H1 (cell line): ENCODE measurements around the gene GLIS2. TPM values are rescaled to one million over a fixed set of nuclear protein-coding genes. Genes with fewer than 3 reads are reported as not detected.

ENCODE experiments used
- CTCF ChIA-PET: fragments of 300-600 bp; sonication (Branson Sonifier 250); formaldehyde crosslinking; loops from one replicate; lab custom pipeline; 2021; ENCODE audit not compliant: partially characterized antibody; lab: Charles Lee
- POLR2A ChIA-PET: fragments of 300-600 bp; sonication (Branson Sonifier 250); formaldehyde crosslinking; loops from one replicate; lab custom pipeline; 2021; ENCODE audit warnings: inconsistent platforms; ENCODE audit not compliant: partially characterized antibody; lab: Charles Lee
- DNase-seq, 2 experiments: peaks; one replicate each; pipeline versions ENCODE4 v3.0.0 to v3.0.0-alpha.2; 2010 to 2022; ENCODE audit warnings: low spot score in 2 of 2, low read depth in 1 of 2, mixed read lengths in 1 of 2
- FAIRE-seq: peaks from 2 replicates; lab custom pipeline; 2011; peaks lifted over from hg19 to GRCh38; lab: Jason Lieb, UNC
- H2AFZ ChIP-seq: 2 replicates; pipeline ENCODE4 v1.8.1; 2012; ENCODE audit warnings: low read length, inconsistent platforms
- H2AK5ac ChIP-seq: 2 replicates; pipeline ENCODE4 v1.6.1; 2013; ENCODE audit warnings: low read depth, low read length
- H2BK120ac ChIP-seq: replicated peaks from 2 replicates; pipeline ENCODE3; 2013; ENCODE audit warnings: low read depth, low read length, inconsistent platforms
- H2BK12ac ChIP-seq: 2 replicates; pipeline ENCODE4 v1.6.1; 2013; ENCODE audit warnings: low read depth, low read length
- H2BK15ac ChIP-seq: 2 replicates; pipeline ENCODE4 v1.6.1; 2013; ENCODE audit warnings: low read length
- H2BK20ac ChIP-seq: 2 replicates; pipeline ENCODE4 v1.6.1; 2013; ENCODE audit warnings: low read length
- H2BK5ac ChIP-seq: 2 replicates; pipeline ENCODE4 v1.6.1; 2013; ENCODE audit warnings: low read depth, low read length
- H3K14ac ChIP-seq: 2 replicates; pipeline ENCODE4 v1.6.1; 2013; ENCODE audit warnings: inconsistent platforms; ENCODE audit not compliant: insufficient read length
- H3K18ac ChIP-seq: 2 replicates; pipeline ENCODE4 v1.6.1; 2013; ENCODE audit warnings: low read length; ENCODE audit errors: extremely low read depth
- H3K23ac ChIP-seq: 2 replicates; pipeline ENCODE4 v1.6.1; 2013; ENCODE audit warnings: inconsistent platforms; ENCODE audit not compliant: insufficient read length
- H3K23me2 ChIP-seq: 2 replicates; pipeline ENCODE4 v1.6.1; 2013; ENCODE audit warnings: low read depth, low read length
- H3K27ac ChIP-seq: 2 replicates; pipeline ENCODE4 v1.6.1; 2011; ENCODE audit warnings: low read depth, low read length, inconsistent platforms
- H3K27me3 ChIP-seq, 4 experiments: replicated peaks in 1 of 4; 1 replicate in 1 of 4; 2 replicates in 3 of 4; pipeline versions ENCODE4 v1.6.1 to v1.8.1; 2011 to 2013; ENCODE audit warnings: low read length in 3 of 4, mild to moderate bottlenecking in 3 of 4, inconsistent platforms in 2 of 4, mixed read lengths in 2 of 4, moderate library complexity in 1 of 4; ENCODE audit not compliant: control insufficient read depth in 3 of 4, insufficient read depth in 3 of 4; ENCODE audit errors: extremely low read depth in 1 of 4
- H3K36me3 ChIP-seq, 4 experiments: 2 replicates each; pipeline versions ENCODE4 v1.6.1 to v1.8.1; 2011 to 2013; ENCODE audit warnings: mild to moderate bottlenecking in 4 of 4, low read length in 3 of 4, moderate library complexity in 2 of 4, control low read depth in 1 of 4, inconsistent platforms in 1 of 4; ENCODE audit not compliant: insufficient read depth in 4 of 4, control insufficient read depth in 2 of 4
- H3K4ac ChIP-seq: replicated peaks from 2 replicates; pipeline ENCODE3; 2013; ENCODE audit warnings: low read length, low read depth, mixed read lengths, inconsistent platforms; ENCODE audit not compliant: insufficient read length
- H3K4me1 ChIP-seq, 4 experiments: replicated peaks in 1 of 4; 1 replicate in 1 of 4; 2 replicates in 3 of 4; pipeline versions ENCODE4 v1.6.1 to v1.8.1; 2011 to 2013; ENCODE audit warnings: low read length in 3 of 4, inconsistent platforms in 2 of 4, mixed read lengths in 1 of 4; ENCODE audit not compliant: insufficient read depth in 4 of 4, control insufficient read depth in 3 of 4
- H3K4me2 ChIP-seq, 2 experiments: 2 replicates each; pipeline versions ENCODE4 v1.6.1 to v1.8.1; 2011 to 2013; ENCODE audit warnings: low read depth in 2 of 2, low read length in 2 of 2, control low read depth in 1 of 2, inconsistent platforms in 1 of 2, mild to moderate bottlenecking in 1 of 2; ENCODE audit not compliant: insufficient read depth in 1 of 2
- H3K4me3 ChIP-seq, 4 experiments: fragments of 200-600, 300-600 bp in 1 of 4; sonication (generic), shearing (Covaris generic), sonication (Bioruptor Twin) in 1 of 4; 2 replicates each; pipeline versions ENCODE4 v1.5.1 to v1.8.1; 2011 to 2016; ENCODE audit warnings: low read length in 4 of 4, low read depth in 3 of 4, control low read depth in 2 of 4, inconsistent platforms in 2 of 4, mild to moderate bottlenecking in 2 of 4, mixed read lengths in 1 of 4, moderate library complexity in 1 of 4; ENCODE audit not compliant: insufficient read depth in 2 of 4; ENCODE audit errors: extremely low read depth in 1 of 4
- H3K56ac ChIP-seq: replicated peaks from 2 replicates; pipeline ENCODE3; 2013; ENCODE audit warnings: low read depth, mild to moderate bottlenecking, mixed read lengths, low read length, inconsistent platforms; ENCODE audit not compliant: insufficient read length
- H3K79me1 ChIP-seq: 2 replicates; pipeline ENCODE4 v1.6.1; 2013; ENCODE audit warnings: low read depth, low read length, control low read depth
- H3K79me2 ChIP-seq, 2 experiments: 2 replicates each; pipeline versions ENCODE4 v1.6.1 to v1.8.1; 2012 to 2013; ENCODE audit warnings: low read length in 2 of 2, mild to moderate bottlenecking in 2 of 2, inconsistent platforms in 1 of 2; ENCODE audit not compliant: insufficient read depth in 2 of 2, control insufficient read depth in 1 of 2
- H3K9ac ChIP-seq, 4 experiments: replicated peaks in 1 of 4; 1 replicate in 1 of 4; 2 replicates in 3 of 4; pipeline versions ENCODE4 v1.6.1 to v1.8.1; 2011 to 2013; ENCODE audit warnings: low read depth in 3 of 4, low read length in 3 of 4, control low read depth in 2 of 4, mild to moderate bottlenecking in 2 of 4, moderate library complexity in 2 of 4, inconsistent platforms in 1 of 4; ENCODE audit errors: extremely low read depth in 1 of 4
- H3K9me3 ChIP-seq, 2 experiments: 2 replicates each; pipeline versions ENCODE4 v1.6.1 to v1.8.1; 2012 to 2013; ENCODE audit warnings: mild to moderate bottlenecking in 2 of 2, moderate library complexity in 2 of 2, control low read depth in 1 of 2, inconsistent platforms in 1 of 2, low read depth in 1 of 2, low read length in 1 of 2, mixed read lengths in 1 of 2; ENCODE audit not compliant: insufficient read depth in 2 of 2
- H4K20me1 ChIP-seq, 2 experiments: replicated peaks in 1 of 2; 2 replicates each; pipeline versions ENCODE3 to v1.8.1; 2011 to 2013; ENCODE audit warnings: inconsistent platforms in 2 of 2, low read length in 2 of 2, mild to moderate bottlenecking in 1 of 2; ENCODE audit not compliant: insufficient read depth in 2 of 2, control insufficient read depth in 1 of 2
- H4K5ac ChIP-seq: 2 replicates; pipeline ENCODE4 v1.6.1; 2013; ENCODE audit warnings: low read length, low read depth, mixed read lengths, inconsistent platforms; ENCODE audit not compliant: insufficient read length
- H4K8ac ChIP-seq: 2 replicates; pipeline ENCODE4 v1.8.0; 2013; ENCODE audit warnings: mild to moderate bottlenecking, moderate library complexity, low read length, inconsistent platforms; ENCODE audit not compliant: insufficient read depth; ENCODE audit errors: extremely low read depth
- H4K91ac ChIP-seq: replicated peaks from 2 replicates; pipeline ENCODE3; 2013; ENCODE audit warnings: low read length, mixed read lengths, inconsistent platforms; ENCODE audit not compliant: insufficient read length
- CTBP2 ChIP-seq: IDR thresholded peaks from 2 replicates; pipeline ENCODE4 v1.7.0; 2011; ENCODE audit warnings: borderline replicate concordance, mild to moderate bottlenecking, moderate library complexity, mixed read lengths, low read length; ENCODE audit not compliant: insufficient read depth, insufficient read length
- NANOG ChIP-seq: IDR thresholded peaks from 2 replicates; pipeline ENCODE4 v1.6.1; 2011; ENCODE audit warnings: low read length, low read depth, mild to moderate bottlenecking, inconsistent platforms; ENCODE audit not compliant: insufficient read depth, poor library complexity, severe bottlenecking
- POLR2A ChIP-seq, 2 experiments: IDR thresholded peaks; 1 replicate in 1 of 2; 2 replicates in 1 of 2; pipeline ENCODE4 v1.6.1; 2011; ENCODE audit warnings: low read depth in 2 of 2, low read length in 2 of 2, mild to moderate bottlenecking in 2 of 2; ENCODE audit errors: control extremely low read depth in 1 of 2
- RBBP5 ChIP-seq: IDR thresholded peaks from 2 replicates; pipeline ENCODE4 v1.7.1; 2012; ENCODE audit warnings: low read depth, mild to moderate bottlenecking, inconsistent platforms, low read length, moderate library complexity, borderline replicate concordance
- RFX5 ChIP-seq: IDR thresholded peaks from 2 replicates; pipeline ENCODE4 v1.6.1; 2011; ENCODE audit warnings: low read depth, low read length, improper control_type of control experiment, borderline replicate concordance
- SRF ChIP-seq: IDR thresholded peaks from 2 replicates; pipeline ENCODE4 v1.6.1; 2011; ENCODE audit warnings: mild to moderate bottlenecking, low read depth, low read length, moderate library complexity
- TBP ChIP-seq: IDR thresholded peaks from 2 replicates; pipeline ENCODE4 v1.6.1; 2011; ENCODE audit warnings: low read depth, low read length, improper control_type of control experiment
- WGBS, 2 experiments: shearing (Covaris generic) in 1 of 2; methylation state at CpG; one replicate each; pipeline versions ENCODE4 v1.1.6 to v1.1.7; 2013 to 2015; ENCODE audit warnings: low lambda C conversion rate in 2 of 2, mixed read lengths in 2 of 2, inconsistent platforms in 1 of 2, low coverage in 1 of 2, missing lambda C conversion rate in 1 of 2; ENCODE audit not compliant: insufficient replicate concordance in 2 of 2, insufficient coverage in 1 of 2, insufficient read length in 1 of 2; ENCODE audit errors: extremely low coverage in 1 of 2, missing lambda C conversion rate in 1 of 2; 5-methylcytosine and 5-hydroxymethylcytosine counted together
- polyA plus RNA-seq, 7 experiments: library from polyadenylated mRNA; depleted of rRNA in 3 of 7; stranded (reverse) in 5 of 7; unstranded in 2 of 7; fragments of >200 nt in 5 of 7; fragments of 200-250 nt in 2 of 7; gene quantifications; 1 replicate in 5 of 7; 2 replicates in 1 of 7; 4 replicates in 1 of 7; pipeline versions ENCODE4 v1.2.1 to v1.2.3, GENCODE V29; 2011 to 2013; ENCODE audit warnings: missing spikeins in 2 of 7, mixed read lengths in 2 of 7
- total RNA-seq: library from RNA; stranded (reverse); fragmentation: NEBNext Ultra II Directional; extraction: Animal tissue kit (Norgen Biotek cat#: 25700); gene quantifications from 2 replicates; pipeline ENCODE4 v1.2.1, GENCODE V29; 2021

Gene GLIS2
- total and polyA plus RNA-seq, 2 of the 8 experiments (the other 6 are each of a cell fraction or from before 2014, with no cell fraction given): 4.3 to 17.4 TPM

DNA sequence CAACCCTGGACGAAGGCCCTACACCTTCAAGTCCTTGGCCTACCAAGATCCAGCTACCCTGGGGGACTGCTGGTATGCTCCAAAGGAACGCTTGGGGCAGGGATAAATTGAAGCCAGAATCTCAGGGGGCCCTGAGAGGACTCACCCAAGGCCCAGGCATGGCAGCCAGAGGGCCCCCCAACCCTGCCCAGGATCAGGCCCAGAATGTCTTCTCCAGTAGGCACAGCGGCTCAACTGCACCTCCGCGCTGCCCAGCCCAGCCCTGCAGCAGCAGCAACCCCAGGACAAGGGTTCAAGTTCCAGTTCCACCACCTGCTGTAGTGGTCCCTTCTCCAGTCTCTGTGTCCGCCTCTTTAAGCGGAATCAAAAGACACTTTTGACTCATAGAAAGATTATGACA is 45.3 kb upstream of the GLIS2 start:
- no peak overlapping the region for H2BK20ac ChIP-seq
- POLR2A ChIA-PET: interaction anchor here (0.6 to 24.1 kb wide), 21 partner anchors 10 to 146 kb away, joined by 3 to 403 read pairs (median 7); partner anchors contain the start of gene GLIS2
- no peak overlapping the region for H2AK5ac ChIP-seq
- H3K27me3 ChIP-seq: no peaks in the 10 kb centered on the region
- H3K9ac ChIP-seq: peak overlapping the region in 2 of 4 experiments; percentile 89 to 94; a peak in 1 of 7 replicates
- WGBS, 2 experiments: 88% methylated on average over 6 of the region's 7 CpGs; no CpG with 5 or more reads in 1 of the 2 experiments
- H2BK120ac ChIP-seq: no peak overlapping the region
- CTCF ChIA-PET: interaction anchor here (0.6 to 4.7 kb wide), 9 partner anchors 9 to 131 kb away, joined by 3 to 34 read pairs (median 6); no protein-coding TSS in a partner anchor
- H3K27ac ChIP-seq: no peak overlapping the region
- H4K8ac ChIP-seq: peak overlapping the region; percentile 46
- no peak for TF ChIP-seq CTBP2
- no peak for TF ChIP-seq RBBP5
- TF ChIP-seq RFX5: no peak
- TF ChIP-seq TBP: no peak
- no peak for TF ChIP-seq NANOG
- no peak for TF ChIP-seq POLR2A (IDR thresholded peaks at IDR 0.05; ENCODE audit: control extremely low read depth in 1 of 2, low read depth in 2 of 2, low read length in 2 of 2)
- no peak for TF ChIP-seq SRF
- peak overlapping the region; percentile 44 for H4K91ac ChIP-seq
- H2BK15ac ChIP-seq: peak overlapping the region; percentile 99; the same call in 1 of the 2 replicates
- peak overlapping the region; percentile 2 for H3K56ac ChIP-seq
- H3K23me2 ChIP-seq: peaks cover 13% of the 10 kb centered on the region; the same call in 1 of the 2 replicates
- H3K23ac ChIP-seq: no peak overlapping the region
- H3K9me3 ChIP-seq: no peaks in the 10 kb centered on the region
- peak overlapping the region; percentile 55 to 92 for H3K4me2 ChIP-seq
- 0 out of 2 replicates have a peak overlapping the region, but pooled peaks have one; percentile 87 for H2BK12ac ChIP-seq
- no peak overlapping the region for H3K14ac ChIP-seq
- peak overlapping the region; percentile 48; the same call in 1 of the 2 replicates for H3K18ac ChIP-seq
- H2AFZ ChIP-seq: no peak overlapping the region
- no peak overlapping the region for H4K5ac ChIP-seq
- peaks cover 7 to 9% of the 10 kb centered on the region in 2 experiments for H4K20me1 ChIP-seq
- peaks cover 18% of the 10 kb centered on the region; the same call in 1 of the 2 replicates for H3K79me1 ChIP-seq
- H3K36me3 ChIP-seq: no peaks in the 10 kb centered on the region
- H3K4me1 ChIP-seq: peaks cover 3 to 11% (median 8%) of the 10 kb centered on the region in 4 experiments
- peak overlapping the region; percentile 79 for H3K4ac ChIP-seq
- H3K79me2 ChIP-seq: peaks cover 29 to 65% of the 10 kb centered on the region in 2 experiments; a peak in 3 of 4 replicates
- no peak for DNase-seq
- no peak for FAIRE-seq
- peak overlapping the region; percentile 54 for H2BK5ac ChIP-seq
- H3K4me3 ChIP-seq: peak overlapping the region; percentile 68 to 97 (median 84)
